A673 (cell line): ENCODE results near the gene CNOT2. TPM values are rescaled to one million over a fixed set of nuclear protein-coding genes. Genes with fewer than 3 reads are reported as not detected.

Experiments used
- BruUV-seq: library from RNA; stranded (reverse); fragments of 400-500 nt; replicated peaks from 2 replicates; lab custom pipeline; 2021; lab: Mats Ljungman, UMichigan
- CTCF ChIA-PET: fragments of 300-600 bp; sonication (Branson Sonifier 250); formaldehyde crosslinking; loops from one replicate; lab custom pipeline; 2022; ENCODE audit warnings: antibody characterized with exemption; lab: Charles Lee
- POLR2A ChIA-PET: fragments of 300-600 bp; sonication (Branson Sonifier 250); formaldehyde crosslinking; loops from one replicate; lab custom pipeline; 2022; ENCODE audit warnings: antibody characterized with exemption; ENCODE audit not compliant: low non-redundant PET; lab: Charles Lee
- DNase-seq: peaks from one replicate; pipeline ENCODE4 v3.0.0-alpha.2; 2015; ENCODE audit warnings: low spot score
- H3K27ac ChIP-seq: fragments of 200-600 bp; sonication (generic); 2 replicates; pipeline ENCODE4 v1.5.1; 2016; ENCODE audit warnings: mixed run types, low read depth, mild to moderate bottlenecking, mixed read lengths, antibody characterized with exemption, low read length; ENCODE audit not compliant: poor library complexity, severe bottlenecking
- H3K27me3 ChIP-seq: fragments of 200-600 bp; sonication (generic); replicated peaks from 2 replicates; pipeline ENCODE4 v1.6.1; 2017; ENCODE audit warnings: mixed run types, low read depth, mild to moderate bottlenecking, mixed read lengths, antibody characterized with exemption, low read length; ENCODE audit not compliant: insufficient read depth, poor library complexity
- H3K36me3 ChIP-seq: fragments of 200-600 bp; sonication (generic); 2 replicates; pipeline ENCODE4 v1.6.1; 2016; ENCODE audit warnings: mixed run types, mild to moderate bottlenecking, mixed read lengths, antibody characterized with exemption, low read length; ENCODE audit not compliant: insufficient read depth, poor library complexity, severe bottlenecking
- H3K4me1 ChIP-seq: fragments of 200-600 bp; sonication (generic); 2 replicates; pipeline ENCODE4 v1.6.1; 2017; ENCODE audit warnings: mixed run types, mild to moderate bottlenecking, mixed read lengths, antibody characterized with exemption, low read length; ENCODE audit not compliant: insufficient read depth, poor library complexity, severe bottlenecking
- H3K4me3 ChIP-seq: fragments of 200-600 bp; sonication (generic); 2 replicates; pipeline ENCODE4 v1.5.1; 2016; ENCODE audit warnings: low read depth, mixed run types, mild to moderate bottlenecking, mixed read lengths, low read length; ENCODE audit not compliant: poor library complexity, severe bottlenecking
- H3K9me3 ChIP-seq: fragments of 200-600 bp; sonication (generic); 2 replicates; pipeline ENCODE4 v1.6.1; 2016; ENCODE audit warnings: mixed run types, low read depth, mild to moderate bottlenecking, mixed read lengths, antibody characterized with exemption, low read length; ENCODE audit not compliant: poor library complexity, severe bottlenecking
- EZH2 ChIP-seq: fragments of 200-600 bp; sonication (generic); IDR thresholded peaks from 2 replicates; pipeline ENCODE4 v1.6.1; 2017; ENCODE audit warnings: borderline replicate concordance, low read depth, mild to moderate bottlenecking, mixed read lengths, antibody characterized with exemption, low read length; ENCODE audit not compliant: poor library complexity, severe bottlenecking
- intact Hi-C: fragments of 100-400 bp; cut with micrococcal nuclease; formaldehyde crosslinking; loops from one replicate; pipeline ENCODE4 v1.10.0; 2022; ENCODE audit not compliant: unreplicated experiment
- total RNA-seq: library from RNA; stranded (reverse); gene quantifications from 2 replicates; pipeline ENCODE4 v1.2.3, GENCODE V29; 2021
- TF ChIP-seq, protein P1 (sequence below): fragments of 300-800, 200-600 bp; sonication (generic); conservative IDR thresholded peaks from 2 replicates; pipeline ENCODE4 v1.5.1; 2017; ENCODE audit warnings: low read depth, mild to moderate bottlenecking, antibody characterized with exemption, low read length, moderate library complexity, mixed read lengths

CNOT2 gene
- total RNA-seq, 1 experiment from 2014 or later = 89.0 TPM

DNA sequence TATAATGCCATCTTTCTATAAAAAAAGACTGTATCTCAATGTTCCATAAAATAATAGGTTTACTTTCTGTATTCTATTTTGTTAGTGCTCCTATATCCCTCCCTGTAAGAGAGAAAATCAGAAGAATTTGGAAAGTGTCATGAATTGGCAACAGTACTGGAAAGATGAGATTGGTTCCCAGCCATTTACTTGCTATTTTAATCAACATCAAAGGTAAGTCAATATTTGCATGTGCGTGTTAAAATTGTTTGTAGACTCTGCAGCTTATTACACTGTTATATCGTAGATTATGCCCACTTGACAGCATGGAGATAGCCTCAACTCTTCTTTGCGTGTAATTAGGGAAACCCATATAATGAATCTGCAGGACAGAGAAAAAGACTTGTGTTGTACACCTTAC is 156.9 kb downstream of the CNOT2 start:
- no TSS peak for BruUV-seq
- Histone ChIP-seq H3K27me3 (no peaks in the 10 kb centered on the region), H3K4me1 (no peaks in the 10 kb centered on the region), H3K9me3 (no peaks in the 10 kb centered on the region), H3K4me3 (no peak overlapping the region), H3K36me3 (no peaks in the 10 kb centered on the region), H3K27ac (no peak overlapping the region)
- CTCF ChIA-PET = no interaction called here
- TF ChIP-seq, protein P1, sequence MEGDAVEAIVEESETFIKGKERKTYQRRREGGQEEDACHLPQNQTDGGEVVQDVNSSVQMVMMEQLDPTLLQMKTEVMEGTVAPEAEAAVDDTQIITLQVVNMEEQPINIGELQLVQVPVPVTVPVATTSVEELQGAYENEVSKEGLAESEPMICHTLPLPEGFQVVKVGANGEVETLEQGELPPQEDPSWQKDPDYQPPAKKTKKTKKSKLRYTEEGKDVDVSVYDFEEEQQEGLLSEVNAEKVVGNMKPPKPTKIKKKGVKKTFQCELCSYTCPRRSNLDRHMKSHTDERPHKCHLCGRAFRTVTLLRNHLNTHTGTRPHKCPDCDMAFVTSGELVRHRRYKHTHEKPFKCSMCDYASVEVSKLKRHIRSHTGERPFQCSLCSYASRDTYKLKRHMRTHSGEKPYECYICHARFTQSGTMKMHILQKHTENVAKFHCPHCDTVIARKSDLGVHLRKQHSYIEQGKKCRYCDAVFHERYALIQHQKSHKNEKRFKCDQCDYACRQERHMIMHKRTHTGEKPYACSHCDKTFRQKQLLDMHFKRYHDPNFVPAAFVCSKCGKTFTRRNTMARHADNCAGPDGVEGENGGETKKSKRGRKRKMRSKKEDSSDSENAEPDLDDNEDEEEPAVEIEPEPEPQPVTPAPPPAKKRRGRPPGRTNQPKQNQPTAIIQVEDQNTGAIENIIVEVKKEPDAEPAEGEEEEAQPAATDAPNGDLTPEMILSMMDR = no peak
- TF ChIP-seq EZH2 = no peak
- POLR2A ChIA-PET = no interaction called here
- DNase-seq = no peak
- intact Hi-C loops = no loop called here

DNA sequence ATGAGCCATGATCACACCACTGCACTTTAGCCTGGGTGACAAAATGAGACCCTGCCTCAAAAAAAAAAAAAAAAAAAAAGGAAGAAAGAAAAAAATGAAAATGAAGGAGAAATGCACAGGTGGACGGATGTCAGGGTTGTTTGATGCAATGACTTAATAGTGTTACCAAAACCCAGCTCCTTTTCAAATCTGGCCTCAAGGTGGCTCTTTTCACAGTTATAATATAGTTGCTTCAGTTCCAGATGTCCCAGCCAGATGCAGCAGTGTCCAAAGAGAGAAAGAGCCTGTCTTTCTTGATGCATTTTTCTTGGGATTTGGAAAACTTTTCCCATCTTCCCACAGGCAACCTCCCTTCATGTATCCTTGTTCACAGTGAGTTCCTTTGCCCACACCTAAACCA is 159.4 kb downstream of the CNOT2 start:
- intact Hi-C loops = no loop called here
- CTCF ChIA-PET = interaction anchor here (1.1 kb wide), 1 partner anchor 174 kb away, joined by 4 read pairs; no protein-coding TSS in a partner anchor

DNA sequence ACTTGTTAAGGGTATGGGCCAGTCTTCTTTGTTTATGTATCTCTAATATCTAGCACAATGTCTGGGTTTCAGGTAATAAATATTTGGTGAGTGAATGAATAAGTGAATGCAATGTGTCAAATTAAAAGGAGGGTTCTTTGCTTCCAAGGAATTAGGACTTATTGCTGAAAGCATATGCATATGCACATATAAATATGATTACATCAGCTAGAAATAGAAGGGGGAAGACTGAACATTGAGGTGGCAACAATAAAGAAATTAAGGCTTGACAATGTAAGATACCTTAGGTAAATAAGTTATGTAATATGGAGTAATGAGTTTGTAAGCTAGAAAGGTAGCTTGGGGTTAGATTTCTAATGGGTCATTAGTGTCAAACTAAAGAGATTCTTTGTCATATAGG is 160.6 kb downstream of the CNOT2 start:
- Histone ChIP-seq H3K27me3 (no peaks in the 10 kb centered on the region), H3K4me3 (no peak overlapping the region), H3K27ac (no peak overlapping the region), H3K9me3 (no peaks in the 10 kb centered on the region), H3K4me1 (no peaks in the 10 kb centered on the region), H3K36me3 (no peaks in the 10 kb centered on the region)
- POLR2A ChIA-PET = no interaction called here
- intact Hi-C loops = no loop called here
- DNase-seq = no peak
- no TSS peak for BruUV-seq
- TF ChIP-seq, protein P1 = no peak
- TF ChIP-seq EZH2 = no peak
- CTCF ChIA-PET = no interaction called here

More for the DNA sequence above, 159.4 kb downstream of the CNOT2 start:
- Histone ChIP-seq H3K4me3 (no peak overlapping the region), H3K9me3 (no peaks in the 10 kb centered on the region), H3K4me1 (no peaks in the 10 kb centered on the region), H3K36me3 (no peaks in the 10 kb centered on the region), H3K27ac (no peak overlapping the region), H3K27me3 (no peaks in the 10 kb centered on the region)
- peak; percentile 13 for DNase-seq
- POLR2A ChIA-PET = no interaction called here
- BruUV-seq = no TSS peak
- TF ChIP-seq, protein P1 = 0 out of 2 replicates have a peak, but pooled peaks have one; percentile 20
- TF ChIP-seq EZH2 = no peak

Other genes starting within 250 kb of the CNOT2 start
- 1.9 and 2.3 TPM in 2 replicates for gene KCNMB4, start 122.9 kb downstream of the CNOT2 start, total RNA-seq